OCI-LY1 (cell line): ENCODE data around the gene MGME1.

Source experiments
- H2AFZ ChIP-seq: fragments of 200-600 bp; sonication (generic), shearing (Covaris generic); 2 replicates; pipeline ENCODE4 v1.6.0; 2014; ENCODE audit warnings: antibody characterized with exemption, mild to moderate bottlenecking, low read length
- H3F3A ChIP-seq: fragments of 200-600 bp; sonication (generic), shearing (Covaris generic); 2 replicates; pipeline ENCODE4 v1.6.0; 2014; ENCODE audit warnings: mild to moderate bottlenecking, antibody characterized with exemption, low read length, moderate library complexity; ENCODE audit not compliant: insufficient read depth
- H3K27ac ChIP-seq: fragments of 200-600 bp; sonication (generic); 2 replicates; pipeline ENCODE4 v1.5.1; 2014; ENCODE audit warnings: low read length, mixed run types, mild to moderate bottlenecking, low read depth; ENCODE audit not compliant: poor library complexity, severe bottlenecking
- H3K27me3 ChIP-seq: fragments of 200-600 bp; sonication (generic); 2 replicates; pipeline ENCODE4 v1.6.0; 2014; ENCODE audit warnings: antibody characterized with exemption, mild to moderate bottlenecking, low read length, moderate library complexity; ENCODE audit not compliant: insufficient read depth
- H3K36me3 ChIP-seq: fragments of 200-600 bp; sonication (generic); 2 replicates; pipeline ENCODE4 v1.6.1; 2014; ENCODE audit warnings: mild to moderate bottlenecking, antibody characterized with exemption, low read length, moderate library complexity, mixed read lengths; ENCODE audit not compliant: insufficient read depth
- H3K4me1 ChIP-seq: fragments of 200-600 bp; sonication (generic); 2 replicates; pipeline ENCODE4 v1.5.1; 2014; ENCODE audit warnings: mild to moderate bottlenecking, low read length, moderate library complexity; ENCODE audit not compliant: insufficient read depth, severe bottlenecking
- H3K4me2 ChIP-seq: fragments of 200-600 bp; sonication (generic), shearing (Covaris generic); 2 replicates; pipeline ENCODE4 v1.6.1; 2014; ENCODE audit warnings: low read length
- H3K4me3 ChIP-seq: fragments of 200-600 bp; sonication (generic); 2 replicates; pipeline ENCODE4 v1.5.1; 2014; ENCODE audit warnings: low read length, low read depth, mild to moderate bottlenecking, mixed read lengths; ENCODE audit not compliant: poor library complexity, severe bottlenecking
- H3K79me2 ChIP-seq: fragments of 200-600 bp; shearing (Covaris generic); 2 replicates; pipeline ENCODE4 v1.6.1; 2016; ENCODE audit warnings: mixed run types, low read length, mixed read lengths; ENCODE audit not compliant: insufficient read depth
- H3K9ac ChIP-seq: fragments of 200-600 bp; sonication (generic), shearing (Covaris generic); 2 replicates; pipeline ENCODE4 v1.6.1; 2014; ENCODE audit warnings: mild to moderate bottlenecking, low read length, mixed read lengths
- H3K9me2 ChIP-seq: fragments of 200-600 bp; sonication (generic), shearing (Covaris generic); 2 replicates; pipeline ENCODE4 v1.6.1; 2014; ENCODE audit warnings: low read depth, mild to moderate bottlenecking, low read length, mixed read lengths
- H3K9me3 ChIP-seq: fragments of 200-600 bp; shearing (Covaris generic); 2 replicates; pipeline ENCODE4 v1.6.1; 2014; ENCODE audit warnings: low read length, mixed read lengths
- H4K20me1 ChIP-seq: fragments of 200-600 bp; sonication (generic), shearing (Covaris generic); 2 replicates; pipeline ENCODE4 v1.6.0; 2016; ENCODE audit warnings: mild to moderate bottlenecking, low read length; ENCODE audit not compliant: insufficient read depth
- EZH2 ChIP-seq: fragments of 200-600 bp; sonication (generic), shearing (Covaris generic); IDR thresholded peaks from 2 replicates; pipeline ENCODE4 v1.8.0; 2017; ENCODE audit warnings: borderline replicate concordance, mixed run types, mild to moderate bottlenecking, antibody characterized with exemption, low read length, moderate library complexity, mixed read lengths
- TF ChIP-seq, protein P1 (sequence below): fragments of 200-600 bp; sonication (generic), shearing (Covaris generic); IDR thresholded peaks from 2 replicates; pipeline ENCODE4 v1.5.1; 2017; ENCODE audit warnings: mild to moderate bottlenecking, antibody characterized with exemption, low read length, moderate library complexity, mixed read lengths

Gene MGME1

DNA sequence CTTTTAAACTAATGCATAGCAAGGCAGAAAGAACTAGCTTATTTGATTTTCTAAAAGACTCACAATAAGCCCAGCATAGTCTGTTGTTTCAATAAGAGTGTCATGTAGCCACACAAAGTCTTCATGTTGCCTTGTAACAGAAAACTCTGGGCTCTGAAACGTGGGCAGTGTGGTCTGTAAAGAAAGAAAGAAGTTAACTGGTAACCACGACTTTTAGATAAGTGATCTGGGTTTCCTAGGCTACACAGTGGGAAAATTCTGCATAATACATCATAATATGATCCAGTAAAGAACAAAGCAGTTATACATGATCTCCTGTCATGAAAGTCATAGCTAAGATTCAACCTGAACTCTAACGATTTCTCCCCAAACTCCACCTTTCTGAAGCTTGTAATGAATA lies 13.5 kb upstream of the MGME1 start:
- Histone ChIP-seq H3F3A (no peaks in the 10 kb centered on the region), H3K36me3 (peaks cover 99% of the 10 kb centered on the region), H3K9ac (no peak overlapping the region), H3K4me2 (no peak overlapping the region), H3K27ac (peak overlapping the region; percentile 38), H3K79me2 (peaks cover 68% of the 10 kb centered on the region), H2AFZ (no peak overlapping the region), H3K9me2 (no peaks in the 10 kb centered on the region), H3K27me3 (no peaks in the 10 kb centered on the region), H4K20me1 (peaks cover 3% of the 10 kb centered on the region; the same call in 1 of the 2 replicates), H3K4me3 (no peak overlapping the region), H3K4me1 (peaks cover 45% of the 10 kb centered on the region), H3K9me3 (no peaks in the 10 kb centered on the region)
- TF ChIP-seq, protein P1, sequence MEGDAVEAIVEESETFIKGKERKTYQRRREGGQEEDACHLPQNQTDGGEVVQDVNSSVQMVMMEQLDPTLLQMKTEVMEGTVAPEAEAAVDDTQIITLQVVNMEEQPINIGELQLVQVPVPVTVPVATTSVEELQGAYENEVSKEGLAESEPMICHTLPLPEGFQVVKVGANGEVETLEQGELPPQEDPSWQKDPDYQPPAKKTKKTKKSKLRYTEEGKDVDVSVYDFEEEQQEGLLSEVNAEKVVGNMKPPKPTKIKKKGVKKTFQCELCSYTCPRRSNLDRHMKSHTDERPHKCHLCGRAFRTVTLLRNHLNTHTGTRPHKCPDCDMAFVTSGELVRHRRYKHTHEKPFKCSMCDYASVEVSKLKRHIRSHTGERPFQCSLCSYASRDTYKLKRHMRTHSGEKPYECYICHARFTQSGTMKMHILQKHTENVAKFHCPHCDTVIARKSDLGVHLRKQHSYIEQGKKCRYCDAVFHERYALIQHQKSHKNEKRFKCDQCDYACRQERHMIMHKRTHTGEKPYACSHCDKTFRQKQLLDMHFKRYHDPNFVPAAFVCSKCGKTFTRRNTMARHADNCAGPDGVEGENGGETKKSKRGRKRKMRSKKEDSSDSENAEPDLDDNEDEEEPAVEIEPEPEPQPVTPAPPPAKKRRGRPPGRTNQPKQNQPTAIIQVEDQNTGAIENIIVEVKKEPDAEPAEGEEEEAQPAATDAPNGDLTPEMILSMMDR, result no peak
- TF ChIP-seq EZH2, result no peak

DNA sequence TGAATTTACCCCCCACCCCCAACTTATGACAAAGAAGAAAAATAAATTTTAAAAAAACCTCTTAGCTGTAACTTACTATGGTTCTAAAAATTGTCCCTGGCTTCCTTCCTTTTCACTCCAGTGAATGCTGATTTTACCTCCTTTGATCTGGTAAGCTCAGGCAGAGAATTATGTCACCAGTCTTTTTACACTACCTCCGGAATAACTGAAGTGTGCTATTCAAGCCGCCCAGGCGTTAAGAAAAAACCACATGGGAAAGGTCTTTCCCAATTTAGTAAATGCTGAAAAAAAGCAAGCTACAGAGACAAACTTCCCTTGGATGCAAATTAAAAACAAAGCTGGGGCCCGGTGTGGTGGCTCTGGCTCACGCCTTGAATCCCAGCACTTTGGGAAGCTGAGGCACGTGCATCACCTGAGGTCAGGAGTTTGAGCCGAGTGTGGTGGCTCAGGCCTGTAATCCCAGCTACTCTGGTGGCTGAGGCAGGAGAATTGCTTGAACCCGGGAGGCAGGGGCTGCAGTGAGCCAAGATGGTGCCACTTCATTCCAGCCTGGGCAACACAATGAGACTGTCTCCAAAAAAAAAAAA lies 12.6 kb upstream of the MGME1 start:
- no peak overlapping the region for H3K9ac ChIP-seq
- H4K20me1 ChIP-seq, result peaks cover 3% of the 10 kb centered on the region; the same call in 1 of the 2 replicates
- H3K27me3 ChIP-seq, result no peaks in the 10 kb centered on the region
- TF ChIP-seq, protein P1, result no peak
- TF ChIP-seq EZH2, result no peak
- peaks cover 54% of the 10 kb centered on the region for H3K4me1 ChIP-seq
- H2AFZ ChIP-seq, result no peak overlapping the region
- H3K4me2 ChIP-seq, result no peak overlapping the region; the same call in 1 of the 2 replicates
- peaks cover 99% of the 10 kb centered on the region for H3K36me3 ChIP-seq
- H3F3A ChIP-seq, result no peaks in the 10 kb centered on the region
- H3K9me3 ChIP-seq, result no peaks in the 10 kb centered on the region
- no peak overlapping the region for H3K4me3 ChIP-seq
- peaks cover 77% of the 10 kb centered on the region for H3K79me2 ChIP-seq
- H3K9me2 ChIP-seq, result no peaks in the 10 kb centered on the region
- peak overlapping the region; percentile 38 for H3K27ac ChIP-seq

DNA sequence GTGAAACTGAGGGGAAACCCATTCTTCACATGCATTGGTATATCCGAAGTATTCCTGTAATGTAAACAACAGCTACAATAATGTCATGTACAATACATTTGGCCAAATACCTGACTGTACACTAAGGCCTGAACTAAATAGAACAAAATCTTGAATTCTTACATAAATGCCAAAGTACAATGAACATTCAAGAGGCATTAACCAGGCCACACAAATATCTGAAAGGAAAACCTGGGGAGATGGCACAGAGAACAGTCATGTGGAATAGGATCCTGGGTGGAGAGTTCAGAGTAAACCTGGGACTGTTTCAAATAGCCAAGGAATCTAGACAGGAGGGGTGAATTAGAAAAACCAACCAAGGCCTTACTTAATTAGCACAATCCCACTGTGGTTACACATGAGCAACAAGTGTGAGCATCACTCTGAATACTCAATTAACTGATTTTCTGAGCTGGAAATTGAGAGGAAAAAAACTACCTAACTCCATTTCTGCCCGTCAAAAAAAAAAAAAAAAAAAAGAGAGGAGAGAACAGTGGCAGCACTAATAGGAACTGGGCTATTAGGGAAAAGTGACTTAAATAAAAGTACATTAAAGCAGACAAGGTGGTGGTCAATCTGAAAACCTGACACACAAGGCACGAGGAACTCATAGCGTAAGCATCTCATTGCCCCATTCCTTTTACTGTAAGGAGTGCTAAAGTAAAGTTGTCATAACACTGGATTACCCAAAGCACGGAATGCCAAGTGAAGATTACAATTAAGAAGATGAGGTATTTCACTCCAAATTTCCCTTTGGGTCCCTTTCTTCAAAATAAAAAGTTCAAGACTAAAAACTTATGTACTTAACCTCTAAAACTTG lies 11.1 kb upstream of the MGME1 start:
- Histone ChIP-seq H3F3A (no peaks in the 10 kb centered on the region), H2AFZ (no peak overlapping the region), H3K79me2 (peaks cover 93% of the 10 kb centered on the region), H3K4me2 (peak overlapping the region; percentile 26; the same call in 1 of the 2 replicates), H3K27ac (no peak overlapping the region), H3K4me1 (peaks cover 69% of the 10 kb centered on the region), H3K36me3 (peaks cover 97% of the 10 kb centered on the region), H3K9me3 (no peaks in the 10 kb centered on the region), H3K9me2 (no peaks in the 10 kb centered on the region), H3K4me3 (no peak overlapping the region), H3K27me3 (no peaks in the 10 kb centered on the region), H4K20me1 (peaks cover 3% of the 10 kb centered on the region; the same call in 1 of the 2 replicates), H3K9ac (no peak overlapping the region)
- TF ChIP-seq, protein P1, result no peak
- TF ChIP-seq EZH2, result no peak
